ENCODE data around the gene ZNF554. TPM values are rescaled to one million over a fixed set of nuclear protein-coding genes. Genes with fewer than 3 reads are reported as not detected.

Gene ZNF554
- total and polyA plus RNA-seq, 2 of the 8 experiments (the other 6 are each of a cell fraction or from before 2014, with no cell fraction given): 1.8 to 5.7 TPM

DNA sequence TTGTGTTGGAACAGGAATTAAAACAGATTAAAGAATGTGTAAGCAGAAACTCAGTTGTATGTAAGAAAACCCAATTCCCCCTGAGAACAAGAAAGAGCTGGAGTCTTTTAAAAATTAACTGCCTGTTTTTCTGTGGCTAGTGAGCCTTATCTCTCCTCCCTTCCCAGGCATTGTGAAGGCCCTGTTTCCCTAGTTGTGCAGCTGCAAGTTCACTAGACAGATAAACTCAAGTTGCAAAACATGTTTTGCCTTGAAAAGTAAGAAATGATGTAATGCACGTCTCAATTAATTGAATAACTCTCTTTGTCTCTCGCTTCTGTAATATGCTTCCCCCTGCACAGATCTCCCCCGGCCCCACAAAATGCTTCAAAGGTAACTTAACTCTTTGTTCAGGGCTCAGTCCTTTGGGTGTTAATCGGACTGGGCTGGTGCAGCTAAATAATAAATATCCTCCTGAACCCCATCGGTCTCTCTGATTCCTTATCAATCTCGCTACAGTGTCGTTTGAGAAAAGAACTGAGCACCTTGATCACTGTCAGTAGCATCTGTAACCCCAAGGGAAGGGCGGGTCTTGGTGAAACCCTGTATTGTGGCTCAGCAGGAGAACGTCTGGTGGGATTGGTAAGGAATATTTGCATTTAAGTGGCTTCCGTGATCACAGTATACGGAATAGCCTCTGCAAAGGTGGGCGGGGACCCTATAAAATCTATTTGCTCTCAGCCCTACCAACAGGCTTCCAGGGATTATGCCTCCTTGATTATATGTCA, 45.8 kb downstream of the ZNF554 start:
- no peak overlapping the region for H2AFZ ChIP-seq (ENCODE audit: low read length)

More for the DNA sequence above, 45.8 kb downstream of the ZNF554 start:
- no peak overlapping the region for H2BK5ac ChIP-seq (ENCODE audit: low read depth, low read length)
- H2AK5ac ChIP-seq (ENCODE audit: low read depth, low read length): no peak overlapping the region
- no peak overlapping the region for H3K56ac ChIP-seq (replicated peaks; ENCODE audit: insufficient read length, low read depth, low read length)
- H3K4me3 ChIP-seq (ENCODE audit: extremely low read depth in 1 of 4, insufficient read depth in 2 of 4, low read depth in 3 of 4, low read length in 4 of 4): no peak overlapping the region
- H4K20me1 ChIP-seq (replicated peaks in 1 of 2; ENCODE audit: control insufficient read depth in 1 of 2, insufficient read depth in 2 of 2, low read length in 2 of 2): no peaks in the 10 kb centered on the region
- H3K4me2 ChIP-seq (ENCODE audit: insufficient read depth in 1 of 2, low read depth in 2 of 2, low read length in 2 of 2): no peak overlapping the region
- H2BK20ac ChIP-seq (ENCODE audit: low read length): no peak overlapping the region
- no peaks in the 10 kb centered on the region for H3K79me1 ChIP-seq (ENCODE audit: low read depth, low read length)
- WGBS, 2 experiments (ENCODE audit: extremely low coverage in 1 of 2, insufficient coverage in 1 of 2, insufficient read length in 1 of 2, insufficient replicate concordance in 2 of 2, low coverage in 1 of 2, low lambda C conversion rate in 2 of 2, missing lambda C conversion rate in 1 of 2): 87% methylated on average over 12 of the region's 12 CpGs; no CpG with 5 or more reads in 1 of the 2 experiments
- DNase-seq (ENCODE audit: low read depth in 1 of 2, low spot score in 2 of 2) (no peak), FAIRE-seq (no peak)
- H4K5ac ChIP-seq (ENCODE audit: insufficient read length, low read depth, low read length): no peak overlapping the region
- no peak for TF ChIP-seq TAF1 (IDR thresholded peaks at IDR 0.05; ENCODE audit: low read depth, low read length)
- no peak for TF ChIP-seq SP2 (IDR thresholded peaks at IDR 0.05; ENCODE audit: low read length)
- TF ChIP-seq RBBP5 (IDR thresholded peaks at IDR 0.05; ENCODE audit: borderline replicate concordance, low read depth, low read length): no peak
- TF ChIP-seq SIX5 (IDR thresholded peaks at IDR 0.05; ENCODE audit: low read depth, low read length): no peak
- no peak for TF ChIP-seq KDM4A (IDR thresholded peaks at IDR 0.05; ENCODE audit: low read depth, low read length, severe bottlenecking)
- no peak for TF ChIP-seq CBX8 (IDR thresholded peaks at IDR 0.05; ENCODE audit: borderline replicate concordance, low read depth, low read length)
- TF ChIP-seq ZNF274 (IDR thresholded peaks at IDR 0.05; ENCODE audit: borderline replicate concordance, extremely low read depth, low read length): no peak
- no peak for TF ChIP-seq SIN3A (conservative IDR thresholded peaks at IDR 0.05 in 1 of 2, IDR thresholded peaks at IDR 0.05 in 1 of 2; ENCODE audit: low read depth in 1 of 2, low read length in 2 of 2)
- no peak for TF ChIP-seq GABPA (IDR thresholded peaks at IDR 0.05; ENCODE audit: borderline replicate concordance, insufficient read depth, low read length)
- peaks cover 33 to 79% of the 10 kb centered on the region in 2 experiments for H3K9me3 ChIP-seq (ENCODE audit: insufficient read depth in 2 of 2, low read depth in 1 of 2, low read length in 1 of 2)
- H4K91ac ChIP-seq (replicated peaks; ENCODE audit: insufficient read length, low read length): no peak overlapping the region
- no peak overlapping the region for H2BK12ac ChIP-seq (ENCODE audit: low read depth, low read length)
- H3K36me3 ChIP-seq (ENCODE audit: control insufficient read depth in 2 of 4, insufficient read depth in 4 of 4, low read length in 3 of 4): no peaks in the 10 kb centered on the region
- H3K9ac ChIP-seq (replicated peaks in 1 of 4; ENCODE audit: extremely low read depth in 1 of 4, low read depth in 3 of 4, low read length in 3 of 4): no peak overlapping the region
- no peak overlapping the region for H3K27ac ChIP-seq (ENCODE audit: low read depth, low read length)
- H3K14ac ChIP-seq (ENCODE audit: insufficient read length): no peak overlapping the region
- POLR2A ChIA-PET (ENCODE audit: partially characterized antibody): no interaction called here
- H3K4ac ChIP-seq (replicated peaks; ENCODE audit: insufficient read length, low read depth, low read length): no peak overlapping the region
- H3K23ac ChIP-seq (ENCODE audit: insufficient read length): no peak overlapping the region
- H3K79me2 ChIP-seq (ENCODE audit: control insufficient read depth in 1 of 2, insufficient read depth in 2 of 2, low read length in 2 of 2): no peaks in the 10 kb centered on the region
- H3K18ac ChIP-seq (ENCODE audit: extremely low read depth, low read length): no peak overlapping the region
- no peaks in the 10 kb centered on the region for H3K4me1 ChIP-seq (replicated peaks in 1 of 4; ENCODE audit: control insufficient read depth in 3 of 4, insufficient read depth in 4 of 4, low read length in 3 of 4)
- H2BK15ac ChIP-seq (ENCODE audit: low read length): no peak overlapping the region
- no peaks in the 10 kb centered on the region for H3K23me2 ChIP-seq (ENCODE audit: low read depth, low read length)
- H2BK120ac ChIP-seq (replicated peaks; ENCODE audit: low read depth, low read length): no peak overlapping the region
- CTCF ChIA-PET (ENCODE audit: partially characterized antibody): interaction anchor here (0.8 to 1.7 kb wide), 2 partner anchors 22 to 46 kb away, joined by 3 read pairs; no protein-coding TSS in a partner anchor
- H4K8ac ChIP-seq (ENCODE audit: extremely low read depth, insufficient read depth, low read length): no peak overlapping the region
- no peaks in the 10 kb centered on the region for H3K27me3 ChIP-seq (replicated peaks in 1 of 4; ENCODE audit: control insufficient read depth in 3 of 4, extremely low read depth in 1 of 4, insufficient read depth in 3 of 4, low read length in 3 of 4)
